Measurements from ENCODE around the gene MAP2K1.
"Not testable (repeated sequence)": the region's sequence is repeated elsewhere in the genome, so short reads cannot be mapped to it uniquely, and the experiment has no call there.

Gene MAP2K1

GRCh38 chr15:66425837-66426236 lies 39.1 kb downstream of the MAP2K1 start:
- DNase-seq (ENCODE audit: low read depth) = no peak

GRCh38 chr15:66429117-66429516 lies 42.4 kb downstream of the MAP2K1 start:
- DNase-seq (ENCODE audit: low read depth) = no peak

- no peak for DNase-seq (ENCODE audit: low read depth)
Observed at GRCh38 chr15:66429546-66429945, 42.8 kb downstream of the MAP2K1 start.

GRCh38 chr15:66430627-66431255 lies 44.0 kb downstream of the MAP2K1 start:
- DNase-seq (ENCODE audit: low read depth) = no peak

- no peak for DNase-seq (ENCODE audit: low read depth)
Observed at GRCh38 chr15:66433726-66434125, 47.0 kb downstream of the MAP2K1 start.

GRCh38 chr15:66440501-66440900 lies 53.8 kb downstream of the MAP2K1 start:
- DNase-seq (ENCODE audit: low read depth) = no peak

GRCh38 chr15:66452420-66452819 lies 65.7 kb downstream of the MAP2K1 start:
- DNase-seq (ENCODE audit: low read depth) = no peak

GRCh38 chr15:66452971-66453580 lies 66.4 kb downstream of the MAP2K1 start:
- DNase-seq (ENCODE audit: low read depth) = no peak

DNA sequence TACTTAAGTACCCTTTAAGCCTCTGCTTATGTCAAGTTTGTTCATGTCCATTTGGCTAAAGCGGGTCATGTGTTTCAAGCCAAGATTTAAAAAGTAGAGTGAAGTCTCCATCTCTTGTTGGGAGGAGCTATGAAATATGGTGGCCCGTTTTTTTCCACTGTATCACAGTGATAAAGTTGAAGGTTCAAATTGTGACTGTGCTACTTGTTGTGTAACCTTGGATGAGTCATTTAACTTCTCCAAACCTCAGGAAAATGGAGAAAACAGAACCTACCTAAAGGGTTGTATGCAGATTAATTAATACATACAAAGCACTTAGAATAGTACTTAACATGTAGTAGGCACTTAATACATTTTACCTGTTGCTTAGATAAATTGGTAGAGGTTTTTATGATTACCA lies 67.4 kb downstream of the MAP2K1 start:
- DNase-seq (ENCODE audit: low read depth) = no peak

DNA sequence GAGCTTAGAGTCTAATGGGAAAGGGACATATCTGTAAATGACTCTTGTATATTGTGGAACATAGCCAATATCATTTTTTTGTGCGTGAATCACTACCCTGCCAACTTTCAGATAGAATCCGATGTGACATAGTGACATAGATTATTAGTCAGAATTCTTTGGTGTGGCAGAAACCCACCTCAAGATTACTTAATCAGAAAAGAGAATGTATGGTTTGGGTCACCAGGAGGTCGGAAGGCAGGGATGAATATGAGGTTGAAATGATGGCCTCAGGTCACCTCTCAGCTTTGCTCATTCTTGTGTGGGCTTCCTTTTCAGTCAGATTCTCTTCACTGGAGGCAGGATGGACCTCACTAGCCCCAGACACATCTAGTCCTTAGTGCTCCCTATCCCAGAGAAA lies 69.5 kb downstream of the MAP2K1 start:
- no peak for DNase-seq (ENCODE audit: low read depth)

DNA sequence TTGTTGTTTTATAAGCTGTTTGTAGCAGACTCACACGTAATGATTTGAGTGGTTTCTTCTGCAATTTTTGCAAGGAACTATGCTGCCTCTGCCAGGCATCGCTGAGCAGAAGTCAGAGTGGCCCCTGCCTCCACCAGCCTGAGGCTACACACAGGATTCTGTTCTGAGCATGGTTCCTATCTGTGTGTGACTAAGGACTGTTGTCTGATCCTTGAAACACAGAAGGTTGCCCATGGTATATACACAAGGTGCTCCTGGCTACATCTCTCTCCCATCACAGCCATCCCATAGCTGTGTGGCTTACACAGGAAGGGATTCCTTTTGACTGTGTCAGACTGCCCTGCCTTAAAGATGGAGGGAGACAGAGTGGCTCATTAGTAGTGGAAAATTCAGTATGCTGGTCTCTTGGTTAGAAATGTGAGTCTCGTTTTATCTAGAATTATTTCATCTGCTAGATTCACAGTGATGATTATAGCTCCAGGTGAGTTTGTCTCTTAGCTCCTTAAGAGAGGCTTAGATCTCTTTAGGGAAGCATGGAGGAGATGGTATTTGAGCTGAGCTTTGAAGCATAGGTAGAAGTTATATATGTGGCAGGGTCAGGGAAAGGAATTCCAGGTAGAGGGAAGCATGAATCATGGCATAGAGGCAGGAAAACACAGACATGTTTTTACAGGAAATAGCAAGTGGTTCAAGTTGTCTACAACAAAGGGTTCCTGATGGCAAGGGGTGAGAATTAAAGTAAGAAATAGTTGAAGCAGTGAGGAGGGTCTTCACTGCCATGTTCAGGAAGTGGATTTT lies 73.3 kb downstream of the MAP2K1 start:
- no peak for DNase-seq (ENCODE audit: low read depth)

DNA sequence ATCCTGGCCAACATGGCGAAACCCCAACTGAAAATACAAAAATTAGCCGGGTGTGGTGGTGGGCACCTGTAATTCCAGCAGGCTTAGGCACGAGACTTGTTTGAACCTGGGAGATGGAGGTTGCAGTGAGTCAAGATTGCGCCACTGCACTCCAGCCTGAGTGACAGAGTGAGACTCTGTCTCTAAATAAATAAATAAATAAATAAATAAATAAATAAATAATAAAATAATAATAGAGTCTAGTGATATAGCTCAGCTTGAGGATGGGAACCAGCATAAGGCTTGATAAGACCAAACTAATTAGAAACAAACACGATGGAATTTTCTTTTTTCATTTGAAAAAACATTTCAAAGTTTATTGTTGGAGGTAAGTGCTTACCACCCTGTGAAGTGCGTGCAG lies 74.6 kb downstream of the MAP2K1 start:
- DNase-seq (ENCODE audit: low read depth) = not testable (repeated sequence)

DNA sequence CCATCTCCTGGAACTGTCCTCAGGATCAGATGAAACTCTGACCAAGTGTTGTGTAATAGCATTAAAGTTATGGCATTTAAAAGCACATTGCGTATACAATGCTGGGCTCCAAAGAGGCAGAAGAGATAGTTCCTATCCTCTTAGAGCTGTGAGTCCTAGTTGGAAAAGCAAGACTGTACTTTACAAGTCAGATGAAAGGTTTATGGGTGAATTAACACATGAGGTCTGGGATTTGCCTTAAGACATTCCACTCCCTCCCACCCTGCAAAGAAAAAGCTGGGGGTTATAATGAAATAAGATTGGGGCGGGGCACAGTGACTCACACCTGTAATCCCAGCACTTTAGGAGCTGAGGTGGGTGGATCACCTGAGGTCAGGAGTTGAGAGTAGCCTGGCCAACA lies 75.2 kb downstream of the MAP2K1 start:
- DNase-seq (ENCODE audit: low read depth) = no peak

GRCh38 chr15:66462627-66463026 lies 75.9 kb downstream of the MAP2K1 start:
- no peak for DNase-seq (ENCODE audit: low read depth)

- not testable (repeated sequence) for DNase-seq (ENCODE audit: low read depth)
Observed at GRCh38 chr15:66465294-66465693, 78.6 kb downstream of the MAP2K1 start.

- not testable (repeated sequence) for DNase-seq (ENCODE audit: low read depth)
Observed at GRCh38 chr15:66467162-66468040, 80.7 kb downstream of the MAP2K1 start.

DNA sequence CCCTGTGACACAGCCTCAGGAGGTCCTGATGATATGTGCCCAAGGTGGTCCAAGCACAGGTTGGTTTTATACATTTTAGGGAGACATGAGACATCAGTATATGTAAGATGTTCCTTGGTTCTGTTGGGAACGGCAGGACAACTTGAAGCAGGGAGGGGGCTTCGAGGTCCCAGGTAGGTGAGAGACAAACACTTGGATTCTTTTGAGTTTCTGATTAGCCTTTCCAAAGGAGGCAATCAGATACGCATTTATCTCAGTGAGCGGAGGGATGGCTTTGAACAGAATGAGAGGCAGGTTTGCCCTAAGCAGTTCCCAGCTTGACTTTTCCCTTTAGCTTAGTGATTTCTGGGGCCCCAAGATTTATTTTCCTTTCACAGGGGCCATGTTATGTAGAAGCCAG lies 84.1 kb downstream of the MAP2K1 start:
- not testable (repeated sequence) for DNase-seq (ENCODE audit: low read depth)

- DNase-seq (ENCODE audit: low read depth) = no peak
Observed at GRCh38 chr15:66472176-66472999, 85.7 kb downstream of the MAP2K1 start.

DNA sequence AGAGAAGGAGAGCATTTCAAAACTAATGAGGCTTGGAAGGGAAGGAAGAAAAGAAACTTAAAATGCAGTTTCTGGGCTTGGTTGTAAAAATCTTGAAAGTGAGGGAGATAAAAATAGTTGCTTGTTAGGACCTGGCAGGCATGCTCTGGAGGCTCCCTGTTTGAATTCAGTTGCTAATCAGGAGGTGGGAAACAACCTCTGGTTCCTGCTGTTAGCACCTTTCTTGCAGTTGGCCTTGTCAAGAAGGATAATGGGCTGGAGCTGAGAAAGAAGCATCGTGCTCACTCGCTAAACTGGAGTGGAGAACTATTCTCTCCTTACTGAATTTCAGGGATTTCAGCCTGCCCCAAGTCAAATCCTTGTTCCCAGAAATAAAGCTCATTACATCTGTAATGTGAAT lies 87.4 kb downstream of the MAP2K1 start:
- no peak for DNase-seq (ENCODE audit: low read depth)

DNA sequence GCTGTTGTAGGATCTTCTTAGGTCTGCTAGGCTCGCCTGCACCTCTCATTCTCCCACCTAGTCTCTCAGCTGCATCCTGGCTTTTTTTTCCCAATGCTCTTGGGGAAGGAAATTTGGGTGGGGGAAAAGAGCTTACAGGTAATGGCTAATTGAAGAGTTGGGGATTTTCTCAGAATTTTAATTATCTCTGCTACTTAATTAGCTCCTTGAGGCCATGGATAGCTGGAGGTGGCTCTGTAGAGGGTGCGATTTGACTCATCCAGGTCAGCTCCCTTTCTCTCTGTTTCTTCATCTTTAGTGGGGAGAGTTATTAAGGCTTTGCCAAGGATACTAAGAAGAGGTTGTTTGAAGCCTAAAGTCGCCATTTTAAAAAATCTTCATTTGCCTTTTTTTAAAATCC lies 88.3 kb downstream of the MAP2K1 start:
- DNase-seq (ENCODE audit: low read depth) = no peak

- no peak for DNase-seq (ENCODE audit: low read depth)
Observed at GRCh38 chr15:66476535-66476934, 89.8 kb downstream of the MAP2K1 start.
